Measurements from ENCODE around the gene ZDHHC13.

The ZDHHC13 gene, protein sequence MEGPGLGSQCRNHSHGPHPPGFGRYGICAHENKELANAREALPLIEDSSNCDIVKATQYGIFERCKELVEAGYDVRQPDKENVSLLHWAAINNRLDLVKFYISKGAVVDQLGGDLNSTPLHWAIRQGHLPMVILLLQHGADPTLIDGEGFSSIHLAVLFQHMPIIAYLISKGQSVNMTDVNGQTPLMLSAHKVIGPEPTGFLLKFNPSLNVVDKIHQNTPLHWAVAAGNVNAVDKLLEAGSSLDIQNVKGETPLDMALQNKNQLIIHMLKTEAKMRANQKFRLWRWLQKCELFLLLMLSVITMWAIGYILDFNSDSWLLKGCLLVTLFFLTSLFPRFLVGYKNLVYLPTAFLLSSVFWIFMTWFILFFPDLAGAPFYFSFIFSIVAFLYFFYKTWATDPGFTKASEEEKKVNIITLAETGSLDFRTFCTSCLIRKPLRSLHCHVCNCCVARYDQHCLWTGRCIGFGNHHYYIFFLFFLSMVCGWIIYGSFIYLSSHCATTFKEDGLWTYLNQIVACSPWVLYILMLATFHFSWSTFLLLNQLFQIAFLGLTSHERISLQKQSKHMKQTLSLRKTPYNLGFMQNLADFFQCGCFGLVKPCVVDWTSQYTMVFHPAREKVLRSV

GRCh38 chr11:19116971-19117759 lies at the start of gene ZDHHC13:
Gene ZDHHC13, plus strand, starts transcription at chr11:19117168. Its CDS starts 82 bp downstream, at chr11:19117250.
- in situ Hi-C loops (cut with MboI; ENCODE audit: low sequenced_read_pairs): no loop called here

DNA sequence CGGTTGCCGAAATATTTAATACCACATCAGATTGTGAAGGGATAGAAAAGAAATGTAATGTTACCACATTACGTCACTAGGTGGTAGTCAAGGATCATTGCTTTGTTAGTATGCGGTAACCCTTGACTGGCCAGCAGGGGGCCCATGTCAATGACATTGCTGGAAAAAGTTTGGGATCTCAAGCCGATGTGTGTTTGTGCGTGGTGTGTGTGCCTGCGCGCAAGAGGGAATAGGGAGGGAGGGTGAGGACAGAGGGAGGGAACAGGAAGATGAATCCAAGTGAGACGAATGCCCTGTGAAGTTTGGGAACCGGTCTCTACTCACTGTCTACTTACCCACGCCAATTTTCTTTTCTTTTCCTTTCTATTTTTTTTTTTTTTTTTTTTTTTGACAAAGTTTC lies 45.7 kb upstream of the ZDHHC13 start:
- in situ Hi-C loops (cut with MboI; ENCODE audit: low sequenced_read_pairs): loop anchor here (25.0 kb wide), 1 partner anchor 491 kb away; no protein-coding TSS in a partner anchor

DNA sequence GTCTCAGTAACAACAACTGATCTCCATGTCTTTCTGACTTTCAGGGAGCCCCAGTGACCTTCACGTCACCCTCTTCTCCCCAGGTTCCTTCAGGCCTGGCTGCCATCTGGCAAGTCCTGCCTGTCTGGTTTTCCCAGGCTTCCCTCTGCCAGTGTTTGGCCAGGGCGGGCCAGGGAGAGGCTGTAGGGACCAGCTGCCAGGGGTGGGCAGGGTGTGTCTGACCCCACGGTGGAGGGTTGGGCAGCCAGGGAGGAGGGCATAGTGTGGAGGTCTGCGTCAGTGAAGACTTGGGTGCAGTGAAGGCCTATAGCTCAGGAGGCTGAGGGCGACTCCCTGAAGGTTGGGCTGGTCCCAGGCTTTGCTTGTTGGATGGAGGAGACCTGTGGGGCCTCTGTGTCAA lies 44.5 kb upstream of the ZDHHC13 start:
- in situ Hi-C loops (cut with MboI; ENCODE audit: low sequenced_read_pairs): loop anchor here (25.0 kb wide), 1 partner anchor 490 kb away; no protein-coding TSS in a partner anchor

- in situ Hi-C loops (cut with MboI; ENCODE audit: low sequenced_read_pairs): loop anchor here (25.0 kb wide), 1 partner anchor 489 kb away; no protein-coding TSS in a partner anchor
Measured at GRCh38 chr11:19073454-19074415, 43.2 kb upstream of the ZDHHC13 start.

DNA sequence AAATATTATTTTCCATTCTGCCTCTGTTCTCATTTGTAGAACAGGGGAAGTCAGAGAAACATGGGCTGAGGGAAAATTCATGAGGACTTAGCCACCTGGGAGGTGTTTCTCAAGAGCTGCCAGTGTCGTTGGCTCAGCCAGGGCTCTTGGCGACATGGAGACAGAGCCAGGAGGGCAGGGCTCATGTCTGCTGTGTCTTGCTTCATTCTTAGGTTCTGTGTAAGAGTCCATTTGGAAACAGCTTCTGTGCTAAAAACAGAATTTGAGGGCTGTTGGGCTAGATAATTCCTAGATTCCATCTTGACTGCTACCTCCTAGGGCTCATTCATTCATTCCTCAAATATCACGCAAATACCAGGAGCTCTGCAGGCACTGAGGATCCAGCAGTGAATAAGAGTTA lies 41.3 kb upstream of the ZDHHC13 start:
- in situ Hi-C loops (cut with MboI; ENCODE audit: low sequenced_read_pairs): no loop called here

DNA sequence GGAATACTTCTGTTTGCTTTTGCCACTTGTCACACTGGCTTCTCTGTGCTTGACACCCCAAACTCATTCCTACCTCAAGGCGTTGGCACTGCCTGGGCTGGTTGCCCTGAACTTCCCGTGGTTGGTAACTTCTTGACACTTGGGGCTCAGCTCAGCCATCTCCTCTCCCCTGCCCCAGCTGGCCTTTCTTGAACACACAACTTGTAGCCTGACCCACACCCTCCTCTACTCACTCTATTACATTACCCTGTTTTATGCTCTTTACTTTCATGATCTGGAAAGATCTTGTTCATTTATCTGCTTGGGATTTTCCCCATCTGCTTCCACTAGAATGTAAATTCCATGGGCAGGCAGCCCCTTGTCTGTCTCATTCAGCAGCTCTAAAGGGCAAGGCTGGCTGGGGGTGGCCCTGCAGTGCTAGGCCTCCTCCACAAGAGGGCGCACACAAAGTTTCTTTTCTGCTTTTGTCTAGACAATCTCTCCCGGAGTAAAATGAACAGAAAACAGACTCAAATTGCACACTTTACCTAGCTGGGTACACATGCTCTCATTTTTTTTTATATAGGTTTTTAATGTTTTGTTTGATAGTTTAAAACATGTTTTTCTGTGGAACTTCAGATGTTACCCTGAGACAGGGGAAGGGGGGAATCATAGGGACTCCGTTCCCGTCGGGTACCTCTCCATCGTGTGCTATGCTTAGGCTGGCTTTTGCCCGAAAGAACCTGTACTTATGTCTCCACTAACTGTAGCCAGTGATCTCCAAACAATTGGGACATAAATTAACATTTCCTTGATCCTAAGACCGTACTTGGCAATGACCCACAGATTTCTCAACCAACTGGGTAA lies 40.0 kb upstream of the ZDHHC13 start:
- in situ Hi-C loops (cut with MboI; ENCODE audit: low sequenced_read_pairs): no loop called here

- in situ Hi-C loops (cut with MboI; ENCODE audit: low sequenced_read_pairs): no loop called here
Measured at GRCh38 chr11:19077965-19078364, 39.0 kb upstream of the ZDHHC13 start.

GRCh38 chr11:19079643-19080440 lies 37.1 kb upstream of the ZDHHC13 start:
- in situ Hi-C loops (cut with MboI; ENCODE audit: low sequenced_read_pairs): no loop called here

- in situ Hi-C loops (cut with MboI; ENCODE audit: low sequenced_read_pairs): no loop called here
Measured at GRCh38 chr11:19080579-19080993, 36.4 kb upstream of the ZDHHC13 start.

DNA sequence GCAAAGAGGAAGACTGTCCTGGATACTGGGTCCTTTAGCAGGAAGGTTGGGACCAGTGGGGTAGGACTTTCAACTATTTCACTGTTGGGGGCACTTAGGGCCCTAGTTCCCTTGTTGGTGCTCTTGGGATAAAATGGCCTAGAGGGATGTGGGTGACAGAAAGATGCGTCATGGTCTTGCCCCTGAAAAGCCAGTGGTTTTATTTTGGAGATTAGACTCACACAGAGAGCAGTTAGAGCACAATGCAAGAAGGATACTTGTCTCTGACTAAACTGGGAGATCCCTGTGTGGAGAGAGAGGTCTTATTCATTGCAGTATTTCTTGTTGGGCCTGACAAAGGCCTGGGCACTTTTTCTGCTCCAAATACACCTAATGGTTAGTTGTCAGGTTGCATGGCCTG lies 33.8 kb upstream of the ZDHHC13 start:
- in situ Hi-C loops (cut with MboI; ENCODE audit: low sequenced_read_pairs): no loop called here

DNA sequence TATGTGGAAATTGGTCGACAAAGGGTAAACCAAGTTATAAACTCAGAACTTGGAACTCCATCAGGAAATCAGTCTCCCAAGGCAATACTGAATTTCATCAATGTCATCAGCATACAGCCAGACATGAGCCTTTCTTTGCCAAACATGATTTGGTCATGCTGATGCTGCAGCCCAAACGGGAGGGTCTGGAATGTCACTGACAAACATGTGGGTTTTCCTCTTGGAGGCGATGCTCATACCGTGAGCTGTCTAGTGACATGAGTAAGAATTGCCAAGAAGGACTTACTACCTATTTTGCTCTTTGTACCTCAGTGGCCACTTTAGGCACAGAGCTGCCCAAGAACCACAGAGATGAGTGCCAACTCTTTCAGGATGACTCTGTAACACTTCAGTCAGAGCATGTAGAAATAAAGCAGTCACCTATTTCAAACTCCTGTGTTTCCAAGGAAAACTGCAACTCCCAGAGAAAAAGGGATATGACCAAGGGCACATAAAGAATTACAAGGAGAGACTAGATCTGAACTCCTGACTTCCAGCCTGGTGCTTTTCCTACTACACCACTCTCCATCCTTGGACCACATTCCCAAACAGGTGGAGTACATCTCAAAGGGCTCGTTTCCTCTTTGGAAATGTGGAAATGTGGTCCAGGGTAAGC lies 32.2 kb upstream of the ZDHHC13 start:
- in situ Hi-C loops (cut with MboI; ENCODE audit: low sequenced_read_pairs): no loop called here

- in situ Hi-C loops (cut with MboI; ENCODE audit: low sequenced_read_pairs): no loop called here
Measured at GRCh38 chr11:19087658-19088057, 29.3 kb upstream of the ZDHHC13 start.

GRCh38 chr11:19088791-19089190 lies 28.2 kb upstream of the ZDHHC13 start:
- in situ Hi-C loops (cut with MboI; ENCODE audit: low sequenced_read_pairs): no loop called here

- in situ Hi-C loops (cut with MboI; ENCODE audit: low sequenced_read_pairs): no loop called here
Measured at GRCh38 chr11:19089421-19089820, 27.5 kb upstream of the ZDHHC13 start.

GRCh38 chr11:19091366-19091765 lies 25.6 kb upstream of the ZDHHC13 start:
- in situ Hi-C loops (cut with MboI; ENCODE audit: low sequenced_read_pairs): no loop called here

DNA sequence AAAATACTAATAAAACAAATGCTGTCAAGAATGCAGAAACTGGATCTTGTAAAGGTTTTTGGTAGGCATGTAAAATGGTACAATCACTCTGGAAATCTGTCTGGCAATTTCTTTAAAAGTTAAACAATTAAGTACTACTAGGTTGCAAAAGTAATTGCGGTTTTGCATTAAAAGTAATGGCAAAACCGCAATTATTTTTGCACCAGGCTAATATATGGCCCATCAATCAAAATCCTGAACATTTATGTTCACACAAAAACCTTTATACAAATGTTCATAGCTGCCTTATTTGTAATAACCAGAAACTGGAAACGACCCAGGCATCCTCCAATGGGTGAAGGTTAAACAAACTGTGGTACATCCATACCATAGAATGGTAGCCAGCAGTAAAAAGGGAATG lies 24.6 kb upstream of the ZDHHC13 start:
- in situ Hi-C loops (cut with MboI; ENCODE audit: low sequenced_read_pairs): no loop called here

- in situ Hi-C loops (cut with MboI; ENCODE audit: low sequenced_read_pairs): no loop called here
Measured at GRCh38 chr11:19092850-19093249, 24.1 kb upstream of the ZDHHC13 start.

DNA sequence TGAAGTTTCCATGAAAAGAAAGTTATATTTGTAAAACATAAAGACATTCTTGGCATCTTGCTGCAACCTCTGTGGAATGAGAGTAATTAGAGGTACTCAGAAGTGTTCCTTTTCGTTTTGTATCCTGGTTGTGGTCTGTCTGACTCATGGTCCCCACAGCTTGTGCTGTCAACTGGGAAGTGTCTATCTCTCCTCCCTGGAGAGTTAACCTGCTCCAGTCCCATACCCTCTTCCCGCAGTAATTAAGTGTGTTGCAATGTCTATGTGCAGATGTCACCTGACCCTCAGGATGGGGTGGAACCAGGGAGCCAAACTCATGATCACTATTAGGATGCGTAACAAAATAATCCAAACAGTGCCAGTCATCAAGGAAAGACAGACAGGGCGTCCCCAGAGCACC lies 23.0 kb upstream of the ZDHHC13 start:
- in situ Hi-C loops (cut with MboI; ENCODE audit: low sequenced_read_pairs): no loop called here

Measured in HL-60/S4 treated with retinoic acid at 250 ng/mL for 4 days and 3 days (cell line).